ENCODE measurements around the gene EFCAB8.

GRCh38 chr20:32883081-32883480 is 24.4 kb downstream of the EFCAB8 start:
- TF ChIP-seq CSRNP3 (CRISPR knock-in tag; IDR thresholded peaks at IDR 0.05) (no peak), OSR1 (CRISPR knock-in tag; IDR thresholded peaks at IDR 0.05) (no peak), BACH2 (CRISPR knock-in tag; IDR thresholded peaks at IDR 0.05; ENCODE audit: borderline replicate concordance) (no peak), CSDC2 (CRISPR knock-in tag; IDR thresholded peaks at IDR 0.05) (no peak), SNAI2 (CRISPR knock-in tag; IDR thresholded peaks at IDR 0.05) (no peak), ZFP30 (CRISPR knock-in tag; IDR thresholded peaks at IDR 0.05) (no peak), POU6F1 (CRISPR knock-in tag; IDR thresholded peaks at IDR 0.05; ENCODE audit: borderline replicate concordance, low read depth) (no peak)

All from SK-N-SH treated with all-trans-retinoic acid at 6 μM for 48 hours (cell line).